ENCODE results near the gene MTX1.

GRCh38 chr1:155206891-155207805 is 1.3 kb upstream of the MTX1 start:
- TF ChIP-seq CTCF (conservative IDR thresholded peaks at IDR 0.05; ENCODE audit: low read length) = peak; percentile 94
- no peak for TF ChIP-seq EZH2phosphoT487 (IDR thresholded peaks at IDR 0.05; ENCODE audit: borderline replicate concordance, low read depth, low read length)

All from OCI-LY7 (cell line).